ENCODE measurements around the gene LASP1.
"Not testable (repeated sequence)": the region's sequence is repeated elsewhere in the genome, so short reads cannot be mapped to it uniquely, and the experiment has no call there.

The LASP1 gene

GRCh38 chr17:38911081-38911730 is 41.3 kb downstream of the LASP1 start:
- no peak for DNase-seq

- not testable (repeated sequence) for DNase-seq
These were observed 41.8 kb downstream of the LASP1 start for GRCh38 chr17:38911731-38912081.

GRCh38 chr17:38912221-38912813 is 42.5 kb downstream of the LASP1 start:
- DNase-seq, result no peak

- no peak for DNase-seq
These were observed 45.1 kb downstream of the LASP1 start for GRCh38 chr17:38914741-38915638.

- DNase-seq, result no peak
These were observed 45.8 kb downstream of the LASP1 start for GRCh38 chr17:38915639-38915995.

GRCh38 chr17:38916771-38917170 is 46.9 kb downstream of the LASP1 start:
- no peak for DNase-seq

GRCh38 chr17:38917259-38917658 is 47.4 kb downstream of the LASP1 start:
- no peak for DNase-seq

- no peak for DNase-seq
These were observed 48.5 kb downstream of the LASP1 start for GRCh38 chr17:38918129-38918913.

GRCh38 chr17:38918916-38919315 is 49.1 kb downstream of the LASP1 start:
- DNase-seq, result no peak

GRCh38 chr17:38919316-38920078 is 49.6 kb downstream of the LASP1 start:
- no peak for DNase-seq

GRCh38 chr17:38920374-38921291 is 50.8 kb downstream of the LASP1 start:
- no peak for DNase-seq

GRCh38 chr17:38921756-38922411 is 52.0 kb downstream of the LASP1 start:
- no peak for DNase-seq

- no peak for DNase-seq
These were observed 52.9 kb downstream of the LASP1 start for GRCh38 chr17:38922538-38923297.

GRCh38 chr17:38925263-38925995 is 55.6 kb downstream of the LASP1 start, which contains the start of gene LASP1NB:
TSS of gene LASP1NB (plus strand) at chr17:38925614.
- DNase-seq, result no peak

- DNase-seq, result no peak
These were observed 56.6 kb downstream of the LASP1 start for GRCh38 chr17:38926293-38927070.

- DNase-seq, result not testable (repeated sequence)
These were observed 60.9 kb downstream of the LASP1 start for GRCh38 chr17:38930782-38931181.

GRCh38 chr17:38933962-38934361 is 64.1 kb downstream of the LASP1 start:
- DNase-seq, result not testable (repeated sequence)

GRCh38 chr17:38939987-38940386 is 70.1 kb downstream of the LASP1 start:
- no peak for DNase-seq

Measured in NCI-H774 (cell line).